ENCODE results near the gene WWC2.

GRCh38 chr4:183244019-183244418, 145.0 kb downstream of the WWC2 start:
- TF ChIP-seq MAX (IDR thresholded peaks at IDR 0.05) (no peak), TAF1 (IDR thresholded peaks at IDR 0.05; ENCODE audit: low read depth) (no peak), TEAD4 (IDR thresholded peaks at IDR 0.05) (no peak), REST (IDR thresholded peaks at IDR 0.05; ENCODE audit: low read depth) (no peak), EP300 (IDR thresholded peaks at IDR 0.05; ENCODE audit: borderline replicate concordance) (no peak), TCF12 (IDR thresholded peaks at IDR 0.05; ENCODE audit: low read depth) (no peak), FOXM1 (IDR thresholded peaks at IDR 0.05; ENCODE audit: borderline replicate concordance, low read depth) (no peak), RAD21 (IDR thresholded peaks at IDR 0.05; ENCODE audit: low read depth) (no peak), NFIC (IDR thresholded peaks at IDR 0.05) (no peak), CREB1 (IDR thresholded peaks at IDR 0.05; ENCODE audit: low read depth) (no peak)

Data from Ishikawa (cell line).